LHCN-M2 (cell line): ENCODE measurements around the gene NELFCD. TPM values are rescaled to one million over a fixed set of nuclear protein-coding genes. Genes with fewer than 3 reads are reported as not detected.
"Not testable (repeated sequence)": the region's sequence is repeated elsewhere in the genome, so short reads cannot be mapped to it uniquely, and the experiment has no call there.

Experiments used
- DNase-seq: peaks from one replicate; pipeline ENCODE4 v3.0.0-alpha.2; 2012; ENCODE audit warnings: low read depth
- polyA plus RNA-seq: library from polyadenylated mRNA; unstranded; fragments of >200 nt; gene quantifications from one replicate; pipeline ENCODE4 v1.2.1, GENCODE V29; 2012; ENCODE audit warnings: missing spikeins
- total RNA-seq: library from RNA; depleted of rRNA; stranded (reverse); fragments of >200 nt; gene quantifications from 2 replicates; pipeline ENCODE4 v1.2.3, GENCODE V29; 2014; rRNA removed

Gene NELFCD, protein sequence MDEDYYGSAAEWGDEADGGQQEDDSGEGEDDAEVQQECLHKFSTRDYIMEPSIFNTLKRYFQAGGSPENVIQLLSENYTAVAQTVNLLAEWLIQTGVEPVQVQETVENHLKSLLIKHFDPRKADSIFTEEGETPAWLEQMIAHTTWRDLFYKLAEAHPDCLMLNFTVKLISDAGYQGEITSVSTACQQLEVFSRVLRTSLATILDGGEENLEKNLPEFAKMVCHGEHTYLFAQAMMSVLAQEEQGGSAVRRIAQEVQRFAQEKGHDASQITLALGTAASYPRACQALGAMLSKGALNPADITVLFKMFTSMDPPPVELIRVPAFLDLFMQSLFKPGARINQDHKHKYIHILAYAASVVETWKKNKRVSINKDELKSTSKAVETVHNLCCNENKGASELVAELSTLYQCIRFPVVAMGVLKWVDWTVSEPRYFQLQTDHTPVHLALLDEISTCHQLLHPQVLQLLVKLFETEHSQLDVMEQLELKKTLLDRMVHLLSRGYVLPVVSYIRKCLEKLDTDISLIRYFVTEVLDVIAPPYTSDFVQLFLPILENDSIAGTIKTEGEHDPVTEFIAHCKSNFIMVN
- total RNA-seq: 56.1 and 62.3 TPM in 2 replicates
- 59.0 TPM for polyA plus RNA-seq

DNA sequence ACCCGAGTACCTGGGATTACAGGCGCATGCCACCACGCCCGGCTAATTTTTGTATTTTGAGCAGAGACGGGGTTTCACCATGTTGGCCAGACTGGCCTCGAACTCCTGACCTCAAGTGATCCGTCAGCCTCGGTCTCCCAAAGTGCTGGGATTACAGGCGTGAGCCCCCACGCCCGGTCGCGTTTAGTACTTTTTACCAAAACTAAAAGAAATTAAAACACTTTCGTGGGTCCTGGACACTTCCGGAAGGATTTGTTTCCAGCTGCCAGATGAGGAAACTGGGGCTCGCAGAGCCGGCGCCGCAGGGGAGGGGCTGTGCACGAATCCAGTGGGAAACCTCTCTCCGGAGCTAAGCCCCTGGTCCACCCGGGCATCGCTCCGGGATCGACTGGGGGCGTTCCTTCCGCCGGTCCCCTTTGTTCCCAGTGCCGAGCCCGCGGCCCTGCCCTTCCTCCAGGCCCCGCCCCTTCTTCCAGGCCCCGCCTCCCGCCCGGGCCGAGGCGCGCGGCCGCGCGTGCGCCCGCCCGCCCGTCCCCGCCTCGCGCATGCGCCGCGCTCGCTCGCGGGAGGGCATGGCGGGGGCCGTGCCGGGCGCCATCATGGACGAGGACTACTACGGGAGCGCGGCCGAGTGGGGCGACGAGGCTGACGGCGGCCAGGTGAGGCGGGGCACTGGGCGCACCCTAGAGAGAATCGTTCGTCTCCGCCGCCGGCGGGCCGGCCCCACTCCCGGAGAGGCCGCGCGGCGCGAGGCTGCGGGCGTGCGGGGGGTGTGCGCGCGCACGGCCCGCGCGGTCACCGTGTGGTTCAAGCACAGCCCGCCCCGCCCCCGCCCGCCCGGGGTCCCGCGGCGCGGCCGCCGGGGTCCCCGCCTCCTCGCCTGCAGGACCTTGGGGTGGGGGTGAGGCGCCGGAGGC lies at the start of gene NELFCD:
Gene NELFCD, plus strand, starts transcription at position 546 of the 917 bp plus-strand sequence. Its CDS starts 54 bp downstream, at position 600.
- DNase-seq: peak; percentile 75

DNA sequence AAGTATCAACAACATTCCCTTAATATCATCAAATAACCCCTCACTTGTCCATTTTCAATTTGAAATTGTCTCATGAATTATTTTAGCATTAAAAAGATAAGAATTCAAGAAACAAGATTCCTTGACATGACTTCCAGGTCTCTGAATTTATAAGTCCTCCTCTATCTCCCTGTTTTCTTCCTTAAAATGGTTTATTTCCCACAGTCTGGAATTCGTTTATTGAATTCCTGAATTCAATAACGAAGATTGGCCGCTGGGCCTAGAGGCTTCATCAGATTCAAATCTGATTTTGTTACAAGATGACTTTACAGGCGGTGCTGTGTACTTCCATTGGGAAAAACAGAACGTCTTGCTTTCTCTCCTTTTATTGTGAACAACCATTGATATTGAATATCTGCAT lies 48.9 kb upstream of the NELFCD start:
- no peak for DNase-seq

DNA sequence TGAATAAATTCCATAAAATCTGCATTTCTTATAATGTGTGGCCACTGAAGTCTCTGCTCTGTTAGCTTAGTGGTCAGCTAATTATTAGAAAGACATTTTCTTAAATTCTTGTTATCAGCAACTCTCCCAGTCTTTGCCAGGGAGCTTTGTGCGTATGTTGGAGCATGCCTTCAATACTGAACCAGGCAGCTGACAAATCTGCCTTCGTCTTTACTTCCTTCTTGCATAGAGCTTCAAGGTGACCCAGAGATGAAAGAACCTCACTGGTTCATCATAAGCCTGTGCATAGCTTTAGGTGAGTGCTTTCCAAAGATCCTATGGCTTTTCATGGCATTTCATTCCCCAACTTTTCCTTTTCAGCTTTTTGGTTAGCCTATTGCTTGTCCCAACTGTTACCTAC lies 43.0 kb upstream of the NELFCD start:
- DNase-seq: no peak

DNA sequence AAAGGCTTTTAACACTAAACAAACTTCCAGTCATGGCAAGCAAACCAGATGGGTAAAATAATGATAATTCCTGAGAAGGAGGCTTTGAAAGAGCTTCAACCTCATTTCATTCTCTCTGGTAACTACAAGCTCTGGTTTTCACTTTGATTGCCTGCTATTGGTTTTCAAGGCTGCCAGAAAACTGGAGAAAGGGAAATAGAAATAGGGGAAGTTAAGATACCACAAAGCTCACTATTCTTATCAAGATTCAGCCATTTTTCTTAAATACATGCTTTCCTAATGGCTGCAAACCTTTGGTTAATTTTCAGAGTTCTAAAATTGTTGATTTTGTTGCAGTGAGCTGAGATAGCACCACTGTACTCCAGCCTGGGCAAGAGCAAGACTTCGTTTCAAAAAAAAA lies 42.5 kb upstream of the NELFCD start:
- DNase-seq: no peak

DNA sequence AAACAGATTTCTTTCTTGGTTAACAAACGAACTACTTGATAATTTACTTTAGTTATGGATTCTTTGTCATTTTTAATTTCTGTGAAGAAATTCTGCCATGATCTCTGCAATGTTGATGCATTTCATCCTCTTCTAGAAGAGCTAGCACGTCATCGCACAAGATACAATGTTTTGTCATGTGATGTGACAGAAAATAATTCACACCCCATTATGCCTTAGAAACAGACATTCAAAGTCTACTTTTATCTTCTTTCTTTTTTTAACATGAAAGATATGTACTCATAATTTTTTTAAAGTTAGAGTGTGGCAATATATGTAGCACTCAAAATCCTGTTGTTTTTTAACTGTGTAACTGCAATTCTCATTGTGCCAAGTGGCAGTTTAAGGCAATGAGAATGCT lies 39.6 kb upstream of the NELFCD start:
- no peak for DNase-seq

DNA sequence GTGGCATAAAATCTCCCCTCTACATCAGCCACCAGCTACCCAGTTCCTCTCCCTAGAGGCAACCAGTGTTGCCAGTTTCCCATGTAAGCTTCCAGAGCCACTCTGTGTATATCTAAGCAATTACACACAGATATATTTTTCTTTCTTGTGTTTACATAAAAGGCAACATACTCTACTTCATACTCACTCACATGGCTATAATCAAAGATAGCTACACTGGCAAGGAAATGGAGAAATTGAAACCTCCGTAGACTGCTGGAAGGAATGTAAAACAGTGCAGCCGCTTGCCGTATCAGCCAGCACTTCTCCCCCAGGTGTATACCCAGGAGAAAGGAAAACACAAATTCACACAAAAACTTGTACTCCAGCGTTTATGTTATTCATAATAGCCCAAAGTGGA lies 38.5 kb upstream of the NELFCD start:
- DNase-seq: no peak

DNA sequence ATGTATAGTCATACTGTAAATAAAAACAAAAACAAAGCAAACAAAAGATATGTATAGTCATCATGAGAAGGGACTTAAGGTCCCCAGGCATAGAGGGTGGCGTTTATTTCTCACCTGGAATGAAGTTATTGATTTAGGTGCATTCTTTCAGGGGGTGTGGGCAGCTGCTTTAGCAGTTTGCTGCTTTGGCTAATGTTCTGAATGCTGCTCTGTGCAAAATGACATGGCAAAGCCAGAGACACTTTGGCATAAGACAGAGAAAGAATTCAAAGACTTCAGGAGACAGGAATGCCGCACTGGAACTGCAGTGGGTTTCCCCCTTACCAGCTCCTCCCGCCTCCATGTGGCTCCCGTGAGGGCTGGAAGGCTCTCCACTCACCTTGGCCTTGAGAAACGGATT lies 36.4 kb upstream of the NELFCD start:
- no peak for DNase-seq

DNA sequence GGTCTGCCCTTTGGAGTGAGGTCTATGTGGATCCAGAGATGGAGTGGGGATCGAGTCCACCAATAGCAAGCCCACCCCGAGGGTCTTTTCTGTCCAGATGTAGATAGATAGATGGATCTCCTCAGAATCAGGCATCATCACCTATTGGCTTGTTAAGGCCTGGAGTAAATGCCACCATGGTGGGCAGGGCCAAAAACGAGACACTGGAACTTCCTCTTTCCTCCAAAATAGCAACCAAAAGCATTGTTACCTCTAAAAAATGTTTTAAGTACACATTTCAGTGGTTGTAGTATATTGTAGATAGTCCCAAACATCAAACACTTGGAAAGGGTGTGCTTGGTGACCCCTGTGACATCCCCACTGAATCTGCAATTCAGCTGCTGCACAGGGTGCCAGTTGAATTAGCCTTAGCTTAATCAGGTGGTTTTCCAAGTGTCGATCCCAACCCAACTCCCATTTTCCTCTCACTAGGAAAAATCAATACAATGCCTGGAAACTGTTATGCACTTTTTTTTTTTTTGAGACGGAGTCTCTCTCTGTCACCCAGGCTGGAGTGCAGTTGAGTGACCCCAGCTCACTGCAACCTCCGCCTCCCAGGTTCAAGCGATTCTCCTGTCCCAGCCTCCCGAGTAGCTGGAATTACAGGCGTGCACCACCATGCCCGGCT lies 35.0 kb upstream of the NELFCD start:
- DNase-seq: no peak

DNA sequence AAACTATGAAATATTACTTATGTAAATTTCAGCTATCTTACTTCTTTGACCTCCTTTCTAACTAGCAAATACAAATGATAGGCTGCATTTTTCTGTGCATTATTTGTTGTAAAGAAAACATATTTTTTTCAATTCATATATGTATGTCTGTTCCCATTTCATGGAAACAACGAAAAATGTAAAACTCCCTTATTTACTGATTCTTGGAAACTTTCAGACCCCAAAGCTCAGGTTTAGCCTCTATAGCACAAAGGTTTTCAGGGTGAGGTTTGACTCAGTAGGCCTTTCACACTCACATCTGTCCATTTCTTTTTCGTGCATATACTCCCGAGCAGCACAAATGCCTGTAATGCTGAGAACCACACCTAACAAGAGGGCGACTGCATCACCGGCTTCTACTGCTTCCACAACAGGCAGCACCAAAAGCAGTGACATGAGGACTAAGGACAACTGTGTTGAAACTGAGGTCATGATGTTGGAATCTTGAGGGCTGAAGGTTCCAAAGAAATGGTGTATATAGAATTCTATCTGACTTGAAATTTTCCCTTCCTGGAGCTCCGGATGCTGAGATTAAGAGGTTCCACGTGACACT lies 33.2 kb upstream of the NELFCD start:
- DNase-seq: not testable (repeated sequence)

DNA sequence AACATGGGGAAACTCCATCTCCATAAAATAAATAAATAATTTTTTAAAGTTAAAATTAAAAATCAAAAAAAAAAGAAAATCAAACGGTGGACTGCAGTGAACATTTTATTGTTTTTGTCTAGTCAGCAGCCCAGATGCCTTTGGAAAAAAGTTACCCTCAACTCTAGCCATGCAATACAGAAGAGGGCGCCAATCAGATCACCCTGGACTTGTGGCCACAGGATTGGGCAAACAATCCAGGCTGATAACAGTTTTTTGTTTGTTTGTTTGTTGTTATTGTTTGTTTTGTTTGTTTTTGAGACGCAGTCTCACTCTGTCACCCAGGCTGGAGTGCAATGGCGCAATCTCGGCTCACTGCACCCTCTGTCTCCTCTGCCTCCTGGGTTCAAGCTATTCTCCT lies 30.5 kb upstream of the NELFCD start:
- no peak for DNase-seq

DNA sequence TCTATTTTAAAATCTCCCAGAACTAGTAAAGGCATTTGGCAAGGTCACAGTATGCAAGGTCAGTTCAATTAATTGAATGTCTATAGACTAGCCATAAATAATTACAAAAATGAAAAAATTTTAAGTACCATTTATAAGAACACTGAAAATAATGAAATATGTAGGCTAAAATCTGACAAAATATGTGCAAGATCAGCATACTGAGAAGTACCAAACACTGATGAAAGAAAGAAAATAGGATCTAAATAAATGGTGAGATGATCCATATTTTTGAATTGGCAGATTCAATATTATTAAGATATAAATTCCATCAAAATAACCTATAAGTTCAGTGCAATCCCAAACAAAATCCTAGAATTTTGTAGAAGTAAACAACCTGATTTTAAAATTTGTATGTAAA lies 28.0 kb upstream of the NELFCD start:
- DNase-seq: no peak

DNA sequence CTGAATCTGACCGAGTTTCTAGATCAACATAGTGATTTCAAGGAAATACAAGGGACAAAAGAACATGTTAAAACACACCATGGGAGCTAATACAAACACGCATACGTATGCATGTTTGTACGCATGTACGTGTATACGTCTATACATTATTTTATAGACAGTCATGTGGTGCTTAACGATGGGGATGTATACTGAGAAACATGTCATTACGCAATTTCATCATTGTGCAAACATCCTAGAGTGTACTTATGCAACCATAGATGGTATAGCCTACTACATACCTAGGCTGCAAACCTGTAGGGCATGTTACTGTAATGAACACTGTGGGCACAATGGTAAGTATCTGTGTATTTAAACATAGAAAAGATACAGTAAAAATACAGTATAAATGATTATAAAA lies 25.0 kb upstream of the NELFCD start:
- DNase-seq: no peak

DNA sequence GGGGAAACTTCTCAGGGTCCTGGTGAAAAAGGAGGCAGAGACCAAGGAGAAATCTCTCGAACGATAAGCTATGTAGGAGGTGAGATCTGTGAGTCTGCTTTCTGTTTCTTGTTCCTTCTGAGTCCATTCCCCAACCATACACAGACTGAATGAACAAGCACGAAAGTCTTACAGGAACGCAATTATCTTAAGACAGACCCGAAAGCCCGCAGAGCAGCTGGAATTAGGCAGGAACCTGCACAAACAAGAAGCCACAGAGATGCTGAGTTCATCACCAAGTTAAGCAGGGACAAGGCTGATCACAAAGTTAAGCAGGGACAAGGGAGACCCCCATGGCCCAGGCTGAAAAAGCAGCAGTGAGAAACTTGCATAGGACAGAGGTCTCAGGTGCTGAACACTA lies 21.4 kb upstream of the NELFCD start:
- DNase-seq: no peak

DNA sequence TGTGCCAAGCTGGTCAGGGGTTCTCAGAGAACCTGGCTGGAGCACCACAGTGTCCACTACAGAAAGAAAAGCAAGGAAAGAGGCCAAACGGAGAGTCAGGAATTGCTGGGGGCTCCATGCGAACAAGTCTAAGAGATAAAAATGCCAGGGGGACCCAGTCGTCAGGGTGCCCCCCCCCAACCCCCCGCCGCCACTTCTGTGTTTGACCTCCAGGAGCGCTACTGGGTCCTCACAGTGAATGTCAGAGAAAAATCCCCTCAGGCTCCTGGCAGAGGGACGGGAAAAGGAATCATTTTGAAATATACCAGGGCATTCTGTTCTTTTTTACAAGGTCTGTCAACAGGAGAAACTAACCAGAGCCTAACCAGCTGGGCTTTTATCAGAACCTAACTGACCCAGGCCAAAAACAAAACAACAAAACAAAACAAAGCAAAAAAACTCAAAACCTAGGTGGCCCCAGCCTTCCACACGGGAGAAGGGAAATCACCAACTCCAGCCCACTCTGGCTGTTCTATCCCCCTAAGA lies 17.9 kb upstream of the NELFCD start:
- DNase-seq: no peak

DNA sequence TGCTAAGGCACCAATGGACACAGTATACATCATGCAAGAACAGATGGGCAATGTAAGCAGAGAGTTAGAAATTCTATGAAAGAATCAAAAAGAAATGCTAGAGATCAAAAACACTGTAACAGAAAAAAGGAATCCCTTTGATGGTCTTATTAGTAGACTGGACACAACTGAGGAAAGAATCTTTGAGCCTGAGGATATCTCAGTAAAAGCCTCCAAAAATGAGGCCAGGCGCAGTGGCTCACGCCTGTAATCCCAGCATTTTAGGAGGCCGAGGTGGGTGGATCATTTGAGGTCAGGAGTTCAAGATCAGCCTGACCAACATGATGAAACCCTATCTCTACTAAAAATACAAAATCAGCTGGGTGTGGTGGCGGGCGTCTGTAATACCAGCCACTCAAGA lies 17.1 kb upstream of the NELFCD start:
- DNase-seq: not testable (repeated sequence)

DNA sequence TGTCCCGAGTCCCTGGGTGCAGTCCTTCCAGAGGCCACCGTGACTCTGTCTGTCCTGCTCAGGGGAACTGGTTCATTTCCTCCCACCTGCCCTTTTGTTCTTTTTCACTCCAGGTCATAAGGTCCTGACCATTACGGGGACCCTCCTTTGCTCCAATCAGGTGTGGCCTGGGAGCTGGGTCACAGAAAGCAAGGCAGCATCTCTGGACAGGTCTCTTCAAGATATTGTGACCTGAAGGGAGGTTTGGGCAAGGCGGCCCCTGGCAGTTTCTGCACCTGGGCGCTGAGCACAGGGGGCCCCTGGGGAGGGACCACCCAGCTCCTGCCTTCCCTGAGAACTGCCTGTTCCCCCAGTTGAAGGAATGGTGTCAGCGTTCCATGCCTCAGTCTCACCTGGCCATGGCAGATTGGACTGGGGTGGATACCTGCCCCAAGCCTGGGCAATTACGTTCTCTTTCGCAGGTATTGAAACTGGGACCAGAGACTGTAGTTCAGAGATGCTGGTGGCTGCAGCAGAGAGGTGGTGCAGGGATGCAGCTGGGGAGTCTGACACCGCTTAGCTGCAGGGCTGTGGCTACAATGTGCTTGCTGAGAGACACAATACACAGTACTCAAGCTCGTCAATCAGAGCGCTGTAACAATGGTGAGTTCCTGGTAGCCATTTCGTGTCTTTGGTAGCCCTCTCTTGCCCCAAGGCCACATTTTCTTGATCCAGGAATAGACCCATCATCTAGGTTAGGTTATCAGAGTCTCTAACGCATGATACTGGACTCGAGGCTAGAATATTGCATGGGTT lies 15.6 kb upstream of the NELFCD start:
- DNase-seq: no peak

DNA sequence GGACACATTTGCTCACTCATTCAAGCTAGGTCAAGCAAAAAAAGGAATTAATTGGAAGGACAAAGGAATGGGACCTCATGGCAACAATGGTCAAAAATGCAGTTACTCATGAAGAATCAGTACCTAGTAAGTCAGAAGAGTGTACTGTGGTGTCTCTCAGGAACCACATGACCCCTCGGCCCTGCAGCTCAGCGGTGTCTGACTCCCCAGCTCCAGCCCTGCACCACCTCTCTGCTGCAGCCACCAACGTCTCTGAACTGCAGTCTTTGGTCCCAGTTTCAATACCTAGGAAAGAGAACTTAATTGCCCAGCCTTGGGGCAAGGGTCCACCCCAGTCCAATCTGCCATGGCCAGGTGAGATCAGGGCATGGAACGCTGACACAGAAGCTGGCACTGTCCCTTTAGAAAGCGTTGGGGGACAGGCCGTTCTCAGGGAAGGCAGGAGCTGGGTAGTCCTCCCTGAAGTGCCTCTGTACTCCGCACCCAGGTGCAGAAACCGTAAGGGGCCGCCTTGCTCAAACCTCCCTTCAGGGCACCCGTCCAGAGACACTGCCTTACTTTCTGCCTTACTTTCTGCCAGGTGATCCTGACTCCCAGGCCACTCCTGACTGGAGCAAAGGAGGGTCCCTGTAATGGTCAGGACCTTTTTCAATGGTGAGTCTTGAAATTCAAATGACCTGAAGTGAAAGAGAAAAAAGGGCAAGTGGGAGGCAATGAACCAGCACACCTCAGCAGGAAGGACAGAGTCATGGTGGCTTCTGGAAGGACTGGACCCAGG lies 13.2 kb upstream of the NELFCD start:
- DNase-seq: no peak

DNA sequence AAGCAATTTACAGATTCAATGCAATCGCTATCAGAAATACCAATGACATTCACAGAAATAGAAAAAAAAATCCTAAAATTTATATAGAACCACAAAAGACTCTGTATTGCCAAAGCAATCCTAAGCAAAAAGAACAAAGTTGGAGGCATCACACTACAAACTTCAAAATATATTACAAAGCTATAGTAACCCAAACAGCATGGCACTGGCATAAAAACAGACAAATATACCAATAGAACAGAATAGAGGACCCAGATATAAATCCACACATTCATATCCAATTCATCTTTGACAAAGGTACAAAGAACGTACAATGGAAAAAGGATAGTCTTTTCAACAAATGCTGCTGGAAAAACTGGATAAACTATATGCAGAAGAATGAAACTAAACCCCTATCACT lies 11.6 kb upstream of the NELFCD start:
- no peak for DNase-seq

DNA sequence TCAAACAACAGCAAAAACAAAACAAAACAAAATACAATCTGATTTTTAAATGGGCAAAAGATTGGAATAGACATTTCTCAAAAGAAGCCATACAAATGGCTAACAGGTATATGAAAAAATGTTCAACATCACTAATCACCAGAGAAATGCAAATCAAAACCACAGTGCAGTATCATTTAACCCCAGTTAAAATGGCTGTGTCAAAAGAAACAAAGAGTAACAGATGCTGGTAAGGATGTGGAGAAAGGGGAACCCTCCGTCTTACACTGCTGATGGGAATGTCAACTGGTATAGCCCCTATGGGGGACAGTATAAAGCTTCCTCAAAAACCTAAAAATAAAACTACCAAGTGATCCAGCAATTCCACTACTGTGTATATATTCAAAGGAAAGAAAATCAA lies 10.9 kb upstream of the NELFCD start:
- DNase-seq: no peak
